AG09319 (cell line): ENCODE measurements around the gene ADH5.

ENCODE experiments used
- DNase-seq: peaks from one replicate; pipeline ENCODE4 v3.0.0-alpha.2; 2010; ENCODE audit warnings: low read depth; ENCODE audit errors: extremely low read depth
- CTCF ChIP-seq: IDR thresholded peaks from 2 replicates; pipeline ENCODE4 v1.5.1; 2011; ENCODE audit warnings: low read depth, mild to moderate bottlenecking, inconsistent platforms, low read length, moderate library complexity

ADH5 gene

GRCh38 chr4:99079625-99080295, 8.8 kb downstream of the ADH5 start:
- TF ChIP-seq CTCF: no peak
- no peak for DNase-seq

- no peak for DNase-seq
- no peak for TF ChIP-seq CTCF
Observed at GRCh38 chr4:99078931-99079624, 9.5 kb downstream of the ADH5 start.

- no peak for DNase-seq
- TF ChIP-seq CTCF: no peak
Observed at GRCh38 chr4:99078336-99078735, 10.3 kb downstream of the ADH5 start.

- no peak for TF ChIP-seq CTCF
- no peak for DNase-seq
Observed at GRCh38 chr4:99077177-99077576, 11.4 kb downstream of the ADH5 start.

- no peak for TF ChIP-seq CTCF
- no peak for DNase-seq
Observed at GRCh38 chr4:99076292-99076976, 12.2 kb downstream of the ADH5 start.

- TF ChIP-seq CTCF: no peak
- DNase-seq: no peak
Observed at GRCh38 chr4:99074816-99075215, 13.8 kb downstream of the ADH5 start.

- no peak for DNase-seq
- TF ChIP-seq CTCF: no peak
Observed at GRCh38 chr4:99071159-99071558, 17.4 kb downstream of the ADH5 start.
